Suprapubic skin (tissue), 4 donors: ENCODE data around the gene COL9A1. TPM values are rescaled to one million over a fixed set of nuclear protein-coding genes. Genes with fewer than 3 reads are reported as not detected.
"Not testable (repeated sequence)": the region's sequence is repeated elsewhere in the genome, so short reads cannot be mapped to it uniquely, and the experiment has no call there.

Experiments used
- DNase-seq, 2 donors: peaks; one replicate each; pipeline ENCODE4 v3.0.0-alpha.2; 2019; ENCODE audit warnings: low spot score in 2 of 2
- H3K27ac ChIP-seq: fragments of 200-600 bp; sonication (generic); one replicate; pipeline ENCODE4 v1.5.1; 2019
- H3K27me3 ChIP-seq: fragments of 200-600 bp; sonication (generic); one replicate; pipeline ENCODE4 v1.5.1; 2019
- H3K36me3 ChIP-seq: fragments of 200-600 bp; sonication (generic); one replicate; pipeline ENCODE4 v1.5.1; 2019
- H3K4me1 ChIP-seq: fragments of 200-600 bp; sonication (generic); one replicate; pipeline ENCODE4 v1.5.1; 2019
- H3K4me3 ChIP-seq: fragments of 200-600 bp; sonication (generic); one replicate; pipeline ENCODE4 v1.5.1; 2019; ENCODE audit warnings: mild to moderate bottlenecking
- H3K9me3 ChIP-seq: fragments of 200-600 bp; sonication (generic); one replicate; pipeline ENCODE4 v1.5.1; 2019
- EP300 ChIP-seq: sonication (generic); formaldehyde crosslinking; IDR thresholded peaks from one replicate; pipeline ENCODE4 v1.6.1; 2017; ENCODE audit warnings: antibody characterized with exemption
- POLR2A ChIP-seq, 2 donors: fragments of 450-650 bp; IDR thresholded peaks; one replicate each; pipeline ENCODE4 v1.6.1; 2017; ENCODE audit warnings: antibody characterized with exemption in 2 of 2, mild to moderate bottlenecking in 2 of 2, moderate library complexity in 2 of 2
- POLR2AphosphoS5 ChIP-seq, 3 donors: sonication (generic); formaldehyde crosslinking; IDR thresholded peaks; one replicate each; pipeline ENCODE4 v1.6.1; 2017; ENCODE audit warnings: antibody characterized with exemption in 3 of 3
- WGBS: methylation state at CpG from one replicate; pipeline ENCODE4 v1.1.5; 2018; 5-methylcytosine and 5-hydroxymethylcytosine counted together
- total RNA-seq, 4 donors: library from RNA; depleted of rRNA; stranded (reverse); fragments of >200 nt; gene quantifications; one replicate each; pipeline ENCODE4 v1.1.0, GENCODE V29; 2016
- TF ChIP-seq, protein P1 (sequence below), 2 donors: fragments of 200-600 bp in 1 of 2; fragments of 450-650 bp in 1 of 2; sonication (generic) in 1 of 2; IDR thresholded peaks; one replicate each; pipeline ENCODE4 v1.5.1; 2016 to 2019; ENCODE audit warnings: antibody characterized with exemption in 2 of 2, mild to moderate bottlenecking in 1 of 2, moderate library complexity in 1 of 2

The COL9A1 gene
- not detected for total RNA-seq

- no peak within 1 kb of the TSS for H3K4me3 ChIP-seq
- TF ChIP-seq EP300 (no peak), POLR2AphosphoS5 (IDR thresholded peaks at IDR 0.05) (no peak), POLR2A (IDR thresholded peaks at IDR 0.05) (no peak)
- TF ChIP-seq, protein P1, sequence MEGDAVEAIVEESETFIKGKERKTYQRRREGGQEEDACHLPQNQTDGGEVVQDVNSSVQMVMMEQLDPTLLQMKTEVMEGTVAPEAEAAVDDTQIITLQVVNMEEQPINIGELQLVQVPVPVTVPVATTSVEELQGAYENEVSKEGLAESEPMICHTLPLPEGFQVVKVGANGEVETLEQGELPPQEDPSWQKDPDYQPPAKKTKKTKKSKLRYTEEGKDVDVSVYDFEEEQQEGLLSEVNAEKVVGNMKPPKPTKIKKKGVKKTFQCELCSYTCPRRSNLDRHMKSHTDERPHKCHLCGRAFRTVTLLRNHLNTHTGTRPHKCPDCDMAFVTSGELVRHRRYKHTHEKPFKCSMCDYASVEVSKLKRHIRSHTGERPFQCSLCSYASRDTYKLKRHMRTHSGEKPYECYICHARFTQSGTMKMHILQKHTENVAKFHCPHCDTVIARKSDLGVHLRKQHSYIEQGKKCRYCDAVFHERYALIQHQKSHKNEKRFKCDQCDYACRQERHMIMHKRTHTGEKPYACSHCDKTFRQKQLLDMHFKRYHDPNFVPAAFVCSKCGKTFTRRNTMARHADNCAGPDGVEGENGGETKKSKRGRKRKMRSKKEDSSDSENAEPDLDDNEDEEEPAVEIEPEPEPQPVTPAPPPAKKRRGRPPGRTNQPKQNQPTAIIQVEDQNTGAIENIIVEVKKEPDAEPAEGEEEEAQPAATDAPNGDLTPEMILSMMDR (IDR thresholded peaks at IDR 0.05) = no peak
- 56% methylated on average over 5 of the region's 5 CpGs for WGBS
Measured at GRCh38 chr6:70303034-70303525, at the start of gene COL9A1. Gene COL9A1 (minus strand): TSS chr6:70303084. CDS start chr6:70302924, 160 bp downstream.

GRCh38 chr6:70351461-70351860 lies 48.6 kb upstream of the COL9A1 start:
- no peaks in the 10 kb centered on the region for H3K4me1 ChIP-seq
- H3K27me3 ChIP-seq = peaks cover 9% of the 10 kb centered on the region
- H3K4me3 ChIP-seq = no peak overlapping the region
- no peaks in the 10 kb centered on the region for H3K9me3 ChIP-seq
- H3K36me3 ChIP-seq = no peaks in the 10 kb centered on the region
- no peak for DNase-seq
- H3K27ac ChIP-seq = no peak overlapping the region
- 38% methylated on average over 4 of the region's 4 CpGs for WGBS
- TF ChIP-seq POLR2AphosphoS5 (IDR thresholded peaks at IDR 0.05) (no peak), EP300 (no peak), POLR2A (IDR thresholded peaks at IDR 0.05) (no peak)
- TF ChIP-seq, protein P1 (IDR thresholded peaks at IDR 0.05) = no peak

More at GRCh38 chr6:70303034-70303525, at the start of gene COL9A1:
- H3K27me3 ChIP-seq = peaks cover 13% of the 10 kb centered on the region
- no peaks in the 10 kb centered on the region for H3K9me3 ChIP-seq
- H3K4me1 ChIP-seq = no peaks in the 10 kb centered on the region
- H3K27ac ChIP-seq = no peak within 1 kb of the TSS
- H3K36me3 ChIP-seq = no peaks in the 10 kb centered on the region
- no peak for DNase-seq

- H3K4me3 ChIP-seq = no peak overlapping the region
- H3K9me3 ChIP-seq = no peaks in the 10 kb centered on the region
- peaks cover 10% of the 10 kb centered on the region for H3K27me3 ChIP-seq
- 93% methylated on average over 1 of the region's 1 CpG for WGBS
- TF ChIP-seq POLR2AphosphoS5 (IDR thresholded peaks at IDR 0.05) (no peak), POLR2A (IDR thresholded peaks at IDR 0.05) (no peak), EP300 (no peak)
- TF ChIP-seq, protein P1 (IDR thresholded peaks at IDR 0.05) = no peak
- DNase-seq = no peak
- no peaks in the 10 kb centered on the region for H3K4me1 ChIP-seq
- no peak overlapping the region for H3K27ac ChIP-seq
- H3K36me3 ChIP-seq = no peaks in the 10 kb centered on the region
Measured at GRCh38 chr6:70345619-70346018, 42.7 kb upstream of the COL9A1 start.

- WGBS = 86% methylated on average over 2 of the region's 2 CpGs
- DNase-seq = no peak
Measured at GRCh38 chr6:70343313-70343712, 40.4 kb upstream of the COL9A1 start.

GRCh38 chr6:70339810-70340209 lies 36.9 kb upstream of the COL9A1 start:
- H3K27ac ChIP-seq, H3K4me3 ChIP-seq, H3K27me3 ChIP-seq, H3K4me1 ChIP-seq, H3K9me3 ChIP-seq, DNase-seq, H3K36me3 ChIP-seq: not testable (repeated sequence)
- whole genome bisulfite sequencing = 96% methylated on average over 2 of the region's 2 CpGs

More at GRCh38 chr6:70343313-70343712, 40.4 kb upstream of the COL9A1 start:
- H3K36me3 ChIP-seq = no peaks in the 10 kb centered on the region
- no peaks in the 10 kb centered on the region for H3K4me1 ChIP-seq
- peaks cover 10% of the 10 kb centered on the region for H3K27me3 ChIP-seq
- TF ChIP-seq POLR2A (IDR thresholded peaks at IDR 0.05) = no peak
- TF ChIP-seq POLR2AphosphoS5 (IDR thresholded peaks at IDR 0.05) = no peak
- no peak for TF ChIP-seq EP300
- TF ChIP-seq, protein P1 (IDR thresholded peaks at IDR 0.05) = no peak
- H3K9me3 ChIP-seq = no peaks in the 10 kb centered on the region
- H3K4me3 ChIP-seq = no peak overlapping the region
- no peak overlapping the region for H3K27ac ChIP-seq

DNA sequence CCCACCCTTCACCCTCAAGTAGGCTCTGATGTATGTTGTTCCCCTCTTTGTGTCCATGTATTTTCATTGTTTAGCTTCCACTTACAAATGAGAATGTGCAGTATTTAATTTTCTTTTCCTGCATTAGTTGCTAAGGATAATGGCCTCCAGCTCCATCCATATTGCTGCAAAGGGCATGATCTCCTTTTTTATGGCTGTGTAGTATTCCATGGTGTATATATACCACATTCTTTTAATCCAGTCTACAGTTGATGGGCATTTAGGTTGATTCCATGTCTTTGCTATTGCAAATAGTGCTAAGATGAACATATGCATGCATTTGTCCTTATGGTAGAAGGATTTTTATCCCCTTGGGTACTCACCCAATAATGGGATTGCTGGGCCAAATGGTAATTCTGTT lies 35.9 kb upstream of the COL9A1 start:
- no peaks in the 10 kb centered on the region for H3K4me1 ChIP-seq
- H3K36me3 ChIP-seq = no peaks in the 10 kb centered on the region

More for the DNA sequence above, 35.9 kb upstream of the COL9A1 start:
- peaks cover 3% of the 10 kb centered on the region for H3K27me3 ChIP-seq
- TF ChIP-seq, protein P1 (IDR thresholded peaks at IDR 0.05) = no peak
- TF ChIP-seq EP300 = no peak
- no peak for TF ChIP-seq POLR2AphosphoS5 (IDR thresholded peaks at IDR 0.05)
- TF ChIP-seq POLR2A (IDR thresholded peaks at IDR 0.05) = no peak
- no peak for DNase-seq
- H3K9me3 ChIP-seq = no peaks in the 10 kb centered on the region
- no peak overlapping the region for H3K4me3 ChIP-seq
- H3K27ac ChIP-seq = no peak overlapping the region
